GM19328 (cell line): ENCODE results near the gene ALDH16A1.

ENCODE experiments used
- ATAC-seq: cut with Tn5 transposase; IDR thresholded peaks from one replicate; pipeline ENCODE4 v1.9.1; 2021; ENCODE audit warnings: mild to moderate bottlenecking, moderate library complexity; ENCODE audit not compliant: unreplicated experiment

Gene ALDH16A1

GRCh38 chr19:49507803-49508494 is 54.9 kb downstream of the ALDH16A1 start:
- no peak for ATAC-seq

GRCh38 chr19:49512970-49513745 is 60.1 kb downstream of the ALDH16A1 start:
- ATAC-seq, result no peak

- ATAC-seq, result no peak
These were observed 60.7 kb downstream of the ALDH16A1 start for GRCh38 chr19:49513746-49514118.

- ATAC-seq, result no peak
These were observed 61.1 kb downstream of the ALDH16A1 start for GRCh38 chr19:49514151-49514550.

- no peak for ATAC-seq
These were observed 62.7 kb downstream of the ALDH16A1 start for GRCh38 chr19:49515767-49516166.

GRCh38 chr19:49518033-49518432 is 65.0 kb downstream of the ALDH16A1 start:
- ATAC-seq, result no peak
